ENCODE data around the gene LMBR1. TPM values are rescaled to one million over a fixed set of nuclear protein-coding genes. Genes with fewer than 3 reads are reported as not detected.

The LMBR1 gene
- total RNA-seq, 5 donors from 2014 or later (not counting 1 experiment from before 2014, with no cell fraction given) = 79.1 to 94.8 (median 83.8) TPM

DNA sequence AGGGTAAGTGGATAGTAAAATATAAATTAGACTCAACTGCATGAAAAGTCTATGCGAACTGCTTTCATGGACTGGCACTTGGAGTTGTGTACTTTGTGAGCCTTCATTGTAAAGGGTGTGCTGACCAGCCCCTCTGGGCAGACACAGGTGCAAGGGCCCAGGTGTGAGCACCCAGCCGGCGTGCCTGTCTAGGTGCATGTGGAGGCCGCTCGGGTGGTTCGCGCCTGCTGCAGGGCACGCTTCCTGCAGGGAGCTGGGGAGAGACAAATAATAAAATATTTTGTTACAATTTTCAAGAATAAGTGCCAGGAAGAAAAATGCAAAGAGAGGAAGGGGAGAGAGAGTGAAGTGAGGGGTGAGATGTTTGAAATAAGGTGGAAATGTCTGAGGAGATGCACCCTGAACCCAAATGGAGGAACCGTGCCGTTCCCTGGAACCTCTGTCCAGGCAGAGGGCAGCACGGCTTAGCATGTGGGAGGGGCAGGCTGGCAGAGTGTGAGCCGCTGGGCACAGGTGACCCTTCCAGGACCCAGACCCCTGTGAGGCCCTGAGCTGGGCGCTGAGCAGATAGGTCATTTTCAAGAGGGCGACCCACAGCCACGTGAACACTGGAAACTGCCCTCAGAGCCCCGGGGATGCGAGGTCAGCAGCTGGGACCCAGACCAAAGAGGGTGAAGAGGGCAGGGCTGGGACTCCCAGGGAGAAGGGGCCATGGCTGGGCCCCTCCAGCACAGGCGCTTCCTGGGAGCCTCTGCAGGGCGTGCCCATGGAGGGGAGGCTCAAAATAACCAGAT lies 223.8 kb downstream of the LMBR1 start:
- Histone ChIP-seq H3K36me3 (ENCODE audit: control insufficient read depth in 2 of 2, extremely low read depth in 1 of 2, insufficient read depth in 1 of 2, low read length in 1 of 2) (no peaks in the 10 kb centered on the region), H3K27ac (ENCODE audit: low read length) (no peak overlapping the region), H3K4me3 (ENCODE audit: control insufficient read depth in 1 of 2, extremely low read depth in 1 of 2, low read length in 1 of 2) (no peak overlapping the region), H3K27me3 (replicated peaks in 1 of 2; ENCODE audit: control insufficient read depth in 2 of 2, extremely low read depth in 1 of 2, insufficient read depth in 2 of 2, low read length in 1 of 2) (no peaks in the 10 kb centered on the region), H3K9me3 (no peaks in the 10 kb centered on the region), H3K4me1 (ENCODE audit: control insufficient read depth in 1 of 2, extremely low read depth in 1 of 2, insufficient read depth in 2 of 2, low read length in 2 of 2) (no peaks in the 10 kb centered on the region)
- WGBS (ENCODE audit: insufficient coverage) = 96% methylated on average over 14 of the region's 19 CpGs
- Mint-ChIP-seq H3K27me3 (no peaks in the 10 kb centered on the region), H3K27ac (no peak overlapping the region), H3K36me3 (peaks cover 37% of the 10 kb centered on the region), H3K4me1 (no peaks in the 10 kb centered on the region), H3K4me3 (no peak overlapping the region), H3K9me3 (no peaks in the 10 kb centered on the region)
- DNase-seq (no peak), ATAC-seq (replicated peaks in 1 of 4) (no peak)
- CTCF ChIA-PET = no interaction called here
- POLR2A ChIA-PET = no interaction called here

DNA sequence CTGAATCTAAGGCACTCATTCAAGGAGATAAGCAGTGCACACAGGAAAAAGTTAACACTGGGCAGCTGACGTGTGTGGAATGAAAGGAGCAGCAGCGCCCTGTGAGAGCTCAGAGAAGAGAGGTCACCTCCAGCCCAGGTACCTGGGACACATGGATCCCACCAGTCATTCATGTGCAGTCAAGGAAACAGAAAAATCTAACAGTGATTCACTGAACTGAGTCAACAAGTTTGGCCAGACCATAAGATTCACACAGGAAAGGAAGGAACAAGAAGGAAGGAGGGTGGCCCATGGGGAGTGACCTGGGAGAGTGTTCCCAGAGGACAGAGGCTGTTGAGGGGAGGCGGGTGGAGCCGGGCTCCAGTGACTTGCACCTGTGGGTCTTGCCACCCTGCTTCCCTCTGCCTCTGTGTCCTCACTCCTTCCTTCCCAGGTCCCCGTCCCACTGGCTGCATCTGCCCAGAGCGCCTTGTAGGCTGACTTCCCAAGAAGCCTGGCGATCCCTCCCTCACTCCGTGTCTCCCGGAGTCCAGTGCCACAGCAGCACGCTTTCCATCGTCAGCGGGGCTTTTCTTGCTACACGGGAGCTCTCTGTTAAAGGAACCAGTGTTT lies 224.7 kb downstream of the LMBR1 start:
- Histone ChIP-seq H3K27me3 (replicated peaks in 1 of 2; ENCODE audit: control insufficient read depth in 2 of 2, extremely low read depth in 1 of 2, insufficient read depth in 2 of 2, low read length in 1 of 2) (no peaks in the 10 kb centered on the region), H3K4me1 (ENCODE audit: control insufficient read depth in 1 of 2, extremely low read depth in 1 of 2, insufficient read depth in 2 of 2, low read length in 2 of 2) (no peaks in the 10 kb centered on the region), H3K4me3 (ENCODE audit: control insufficient read depth in 1 of 2, extremely low read depth in 1 of 2, low read length in 1 of 2) (no peak overlapping the region), H3K9me3 (no peaks in the 10 kb centered on the region), H3K27ac (ENCODE audit: low read length) (no peak overlapping the region), H3K36me3 (ENCODE audit: control insufficient read depth in 2 of 2, extremely low read depth in 1 of 2, insufficient read depth in 1 of 2, low read length in 1 of 2) (no peaks in the 10 kb centered on the region)
- Mint-ChIP-seq H3K27me3 (no peaks in the 10 kb centered on the region), H3K36me3 (peaks cover 30% of the 10 kb centered on the region), H3K4me3 (no peak overlapping the region), H3K4me1 (no peaks in the 10 kb centered on the region), H3K9me3 (no peaks in the 10 kb centered on the region), H3K27ac (no peak overlapping the region)
- ChIA-PET CTCF (no interaction called here), POLR2A (interaction anchor here in 1 of 2 donors (0.7 kb wide), 1 partner anchor 42 kb away, joined by 4 read pairs; no protein-coding TSS in a partner anchor)
- DNase-seq (no peak), ATAC-seq (replicated peaks in 1 of 4) (no peak)
- WGBS (ENCODE audit: insufficient coverage) = 95% methylated on average over 11 of the region's 13 CpGs

DNA sequence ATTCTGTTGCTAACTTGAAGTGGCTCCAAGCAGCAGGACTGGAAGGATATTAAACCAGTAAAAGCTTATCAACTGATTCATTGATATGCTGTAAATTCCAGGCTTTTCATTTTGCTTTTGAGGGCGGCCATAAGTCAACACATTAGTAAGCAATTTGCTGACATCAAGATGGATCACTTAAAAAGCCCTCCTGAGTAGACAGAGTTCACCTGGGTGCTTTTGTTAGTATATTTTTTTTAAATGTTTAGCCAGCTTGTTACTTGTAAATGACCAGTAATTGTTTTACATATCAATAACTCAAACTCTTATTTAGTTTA lies 225.9 kb downstream of the LMBR1 start:
- Mint-ChIP-seq H3K27me3 (no peaks in the 10 kb centered on the region), H3K27ac (no peak overlapping the region), H3K36me3 (peaks cover 28% of the 10 kb centered on the region), H3K4me3 (no peak overlapping the region), H3K4me1 (no peaks in the 10 kb centered on the region), H3K9me3 (no peaks in the 10 kb centered on the region)
- H3K27ac ChIP-seq (ENCODE audit: low read length) = no peak overlapping the region
- POLR2A ChIA-PET = no interaction called here
- DNase-seq = no peak
- no CpG with 5 or more reads among the region's 1 CpG for WGBS (ENCODE audit: insufficient coverage)
- H3K9me3 ChIP-seq = no peaks in the 10 kb centered on the region
- H3K36me3 ChIP-seq (ENCODE audit: control insufficient read depth in 2 of 2, extremely low read depth in 1 of 2, insufficient read depth in 1 of 2, low read length in 1 of 2) = no peaks in the 10 kb centered on the region
- no peak overlapping the region for H3K4me3 ChIP-seq (ENCODE audit: control insufficient read depth in 1 of 2, extremely low read depth in 1 of 2, low read length in 1 of 2)
- CTCF ChIA-PET = no interaction called here
- no peaks in the 10 kb centered on the region for H3K4me1 ChIP-seq (ENCODE audit: control insufficient read depth in 1 of 2, extremely low read depth in 1 of 2, insufficient read depth in 2 of 2, low read length in 2 of 2)
- H3K27me3 ChIP-seq (replicated peaks in 1 of 2; ENCODE audit: control insufficient read depth in 2 of 2, extremely low read depth in 1 of 2, insufficient read depth in 2 of 2, low read length in 1 of 2) = no peaks in the 10 kb centered on the region
- ATAC-seq (replicated peaks in 1 of 4) = no peak

DNA sequence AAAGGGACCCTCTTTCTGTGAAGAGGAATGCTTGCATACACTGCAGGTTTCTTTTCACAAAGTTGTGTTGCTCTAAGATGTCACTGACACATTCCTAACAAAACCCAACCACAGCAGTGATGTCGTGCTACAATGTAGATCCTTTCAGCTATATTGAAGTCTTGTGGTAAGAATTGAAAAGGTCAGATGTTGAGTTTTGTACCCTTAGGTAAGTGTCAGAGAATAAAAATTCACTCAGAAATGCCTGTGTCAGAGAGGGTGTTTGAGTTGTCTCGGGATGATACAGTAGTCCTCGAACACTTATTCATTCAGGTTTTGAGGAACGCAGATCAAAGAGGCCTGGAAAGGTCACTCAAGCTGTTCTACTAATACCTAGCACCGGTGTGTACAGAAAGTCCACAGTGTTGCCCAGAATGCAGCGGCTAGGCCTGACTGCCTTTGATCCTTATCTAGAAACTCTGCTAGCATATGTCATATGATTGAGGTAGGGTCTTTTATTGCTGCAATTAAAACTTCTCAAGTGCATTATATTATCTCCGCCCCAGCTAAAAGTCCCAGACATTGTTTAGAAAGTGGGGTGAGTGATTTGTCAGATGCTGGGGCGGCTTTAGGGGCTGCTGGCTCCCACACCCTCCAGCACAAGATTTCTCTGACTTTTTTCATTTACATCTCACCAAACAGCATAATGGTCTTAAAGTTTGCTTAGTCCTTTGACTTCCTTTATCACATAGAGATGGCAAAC lies 226.4 kb downstream of the LMBR1 start:
- no peaks in the 10 kb centered on the region for H3K4me1 Mint-ChIP-seq
- no peak overlapping the region for H3K27ac Mint-ChIP-seq
- WGBS (ENCODE audit: insufficient coverage) = 62% methylated on average over 2 of the region's 8 CpGs
- ChIA-PET POLR2A (no interaction called here), CTCF (no interaction called here)
- peaks cover 24% of the 10 kb centered on the region for H3K36me3 Mint-ChIP-seq
- H3K27me3 Mint-ChIP-seq = no peaks in the 10 kb centered on the region
- Histone ChIP-seq H3K27me3 (replicated peaks in 1 of 2; ENCODE audit: control insufficient read depth in 2 of 2, extremely low read depth in 1 of 2, insufficient read depth in 2 of 2, low read length in 1 of 2) (no peaks in the 10 kb centered on the region), H3K9me3 (no peaks in the 10 kb centered on the region), H3K4me1 (ENCODE audit: control insufficient read depth in 1 of 2, extremely low read depth in 1 of 2, insufficient read depth in 2 of 2, low read length in 2 of 2) (no peaks in the 10 kb centered on the region), H3K27ac (ENCODE audit: low read length) (no peak overlapping the region), H3K36me3 (ENCODE audit: control insufficient read depth in 2 of 2, extremely low read depth in 1 of 2, insufficient read depth in 1 of 2, low read length in 1 of 2) (no peaks in the 10 kb centered on the region), H3K4me3 (ENCODE audit: control insufficient read depth in 1 of 2, extremely low read depth in 1 of 2, low read length in 1 of 2) (no peak overlapping the region)
- no peak for DNase-seq
- no peak for ATAC-seq (replicated peaks in 1 of 4)
- H3K9me3 Mint-ChIP-seq = no peaks in the 10 kb centered on the region
- H3K4me3 Mint-ChIP-seq = no peak overlapping the region

DNA sequence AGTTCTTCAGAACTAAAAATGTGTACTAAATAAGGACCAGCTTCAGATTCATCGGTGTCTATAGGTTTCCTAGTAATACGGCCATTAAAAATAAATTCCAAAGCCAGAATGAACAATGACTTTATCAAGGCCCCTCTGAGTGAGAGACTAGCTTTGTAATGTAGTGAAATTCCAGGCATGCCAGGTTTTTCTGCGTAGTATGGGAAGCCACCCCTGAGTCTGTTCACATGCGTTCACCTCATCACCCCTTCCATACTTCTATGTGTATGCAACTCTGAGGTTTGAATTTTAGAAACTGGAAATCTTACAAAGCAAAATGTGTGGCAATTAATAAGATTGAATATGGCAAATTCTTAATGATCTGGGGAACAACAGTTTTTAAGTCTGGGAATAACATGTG lies 227.9 kb downstream of the LMBR1 start:
- POLR2A ChIA-PET = no interaction called here
- ATAC-seq (replicated peaks in 1 of 4) = no peak
- CTCF ChIA-PET = no interaction called here
- no peaks in the 10 kb centered on the region for H3K36me3 ChIP-seq (ENCODE audit: control insufficient read depth in 2 of 2, extremely low read depth in 1 of 2, insufficient read depth in 1 of 2, low read length in 1 of 2)
- no peaks in the 10 kb centered on the region for H3K9me3 Mint-ChIP-seq
- H3K4me1 ChIP-seq (ENCODE audit: control insufficient read depth in 1 of 2, extremely low read depth in 1 of 2, insufficient read depth in 2 of 2, low read length in 2 of 2) = no peaks in the 10 kb centered on the region
- no peak overlapping the region for H3K27ac ChIP-seq (ENCODE audit: low read length)
- no CpG with 5 or more reads among the region's 4 CpGs for WGBS (ENCODE audit: insufficient coverage)
- H3K27me3 Mint-ChIP-seq = no peaks in the 10 kb centered on the region
- H3K4me3 ChIP-seq (ENCODE audit: control insufficient read depth in 1 of 2, extremely low read depth in 1 of 2, low read length in 1 of 2) = no peak overlapping the region
- H3K27ac Mint-ChIP-seq = no peak overlapping the region
- no peak for DNase-seq
- no peaks in the 10 kb centered on the region for H3K4me1 Mint-ChIP-seq
- no peaks in the 10 kb centered on the region for H3K9me3 ChIP-seq
- peaks cover 9% of the 10 kb centered on the region for H3K36me3 Mint-ChIP-seq
- no peaks in the 10 kb centered on the region for H3K27me3 ChIP-seq (replicated peaks in 1 of 2; ENCODE audit: control insufficient read depth in 2 of 2, extremely low read depth in 1 of 2, insufficient read depth in 2 of 2, low read length in 1 of 2)
- no peak overlapping the region for H3K4me3 Mint-ChIP-seq

DNA sequence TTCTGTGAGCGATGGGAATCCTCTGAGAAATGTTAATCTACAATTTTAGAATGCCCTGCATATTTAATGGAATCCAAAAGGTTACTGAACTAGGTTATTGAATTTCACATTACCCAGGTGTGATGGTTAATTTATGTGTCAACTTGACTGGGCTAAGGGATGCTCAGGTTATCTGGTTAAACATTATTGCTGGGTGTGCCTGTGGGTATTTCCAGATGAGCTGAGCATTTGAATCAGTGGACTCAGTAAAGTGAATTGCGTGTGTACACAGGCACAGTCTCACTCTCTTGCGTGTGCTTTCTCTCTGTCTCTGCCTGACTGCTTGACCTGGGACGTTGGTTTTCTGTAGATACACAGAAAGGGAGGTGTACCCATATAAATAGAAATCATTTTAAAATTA lies 230.7 kb downstream of the LMBR1 start:
- no peaks in the 10 kb centered on the region for H3K36me3 Mint-ChIP-seq
- H3K27me3 ChIP-seq (replicated peaks in 1 of 2; ENCODE audit: control insufficient read depth in 2 of 2, extremely low read depth in 1 of 2, insufficient read depth in 2 of 2, low read length in 1 of 2) = no peaks in the 10 kb centered on the region
- no peaks in the 10 kb centered on the region for H3K9me3 ChIP-seq
- ChIA-PET POLR2A (no interaction called here), CTCF (no interaction called here)
- H3K4me3 Mint-ChIP-seq = no peak overlapping the region
- no peaks in the 10 kb centered on the region for H3K9me3 Mint-ChIP-seq
- DNase-seq (no peak), ATAC-seq (replicated peaks in 1 of 4) (no peak)
- no peaks in the 10 kb centered on the region for H3K36me3 ChIP-seq (ENCODE audit: control insufficient read depth in 2 of 2, extremely low read depth in 1 of 2, insufficient read depth in 1 of 2, low read length in 1 of 2)
- no peaks in the 10 kb centered on the region for H3K27me3 Mint-ChIP-seq
- no peak overlapping the region for H3K27ac ChIP-seq (ENCODE audit: low read length)
- H3K4me1 Mint-ChIP-seq = no peaks in the 10 kb centered on the region
- WGBS (ENCODE audit: insufficient coverage) = 67% methylated on average over 1 of the region's 4 CpGs
- no peak overlapping the region for H3K27ac Mint-ChIP-seq
- H3K4me3 ChIP-seq (ENCODE audit: control insufficient read depth in 1 of 2, extremely low read depth in 1 of 2, low read length in 1 of 2) = no peak overlapping the region
- no peaks in the 10 kb centered on the region for H3K4me1 ChIP-seq (ENCODE audit: control insufficient read depth in 1 of 2, extremely low read depth in 1 of 2, insufficient read depth in 2 of 2, low read length in 2 of 2)

All from T-cell (primary cell).